ENCODE data around the gene IL11. TPM values are rescaled to one million over a fixed set of nuclear protein-coding genes. Genes with fewer than 3 reads are reported as not detected.
A peak's percentile ranks its signal among the peaks of the same experiment; 100 is the strongest.

Gene IL11
- total and polyA plus RNA-seq, 2 of the 8 experiments (the other 6 are each of a cell fraction or from before 2014, with no cell fraction given), result 1.7 to 2.8 TPM

DNA sequence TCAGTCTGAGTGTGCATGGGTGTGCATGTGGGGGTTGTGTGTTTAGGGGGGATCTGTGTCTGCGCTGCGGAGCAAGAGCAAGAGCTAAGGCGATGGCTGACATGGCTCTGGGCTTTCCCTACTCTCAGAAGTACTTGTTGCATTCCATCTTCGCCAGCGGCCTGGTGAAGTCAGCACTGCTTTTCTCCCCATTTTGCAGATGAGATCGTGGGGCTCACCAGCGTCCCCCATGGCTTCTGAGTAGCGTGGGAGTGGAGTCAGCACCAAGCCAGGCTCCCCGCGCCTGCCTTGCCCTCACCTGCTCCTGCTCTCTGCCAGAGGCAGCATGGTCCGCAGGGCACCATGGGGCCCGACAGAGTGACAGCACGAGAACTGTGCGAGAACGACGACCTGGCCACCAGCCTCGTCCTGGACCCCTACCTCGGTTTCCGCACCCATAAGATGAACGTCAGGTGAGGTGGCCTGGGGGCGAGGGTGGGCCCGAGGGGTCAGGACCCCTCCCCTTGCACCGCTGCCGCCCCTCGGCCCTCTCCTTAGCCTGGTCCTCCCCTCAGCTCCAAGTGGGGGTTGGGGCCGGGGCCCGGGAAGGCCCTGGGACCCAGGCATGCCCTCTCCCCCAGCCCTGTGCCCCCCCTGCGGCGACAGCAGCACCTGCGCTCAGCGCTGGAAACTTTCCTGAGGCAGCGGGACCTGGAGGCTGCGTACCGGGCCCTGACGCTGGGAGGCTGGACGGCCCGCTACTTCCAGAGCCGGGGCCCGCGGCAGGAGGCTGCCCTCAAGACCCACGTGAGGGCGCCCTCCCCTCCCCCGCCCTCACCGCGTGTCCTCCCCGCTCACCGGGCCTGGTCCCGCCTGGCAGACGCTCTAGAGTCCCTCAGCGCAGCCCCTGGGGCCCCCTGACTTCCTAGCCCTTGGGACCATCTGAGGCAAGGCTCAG lies 28.4 kb downstream of the IL11 start:
- Histone ChIP-seq H2BK15ac (ENCODE audit: low read length) (peak overlapping the region; percentile 92), H4K8ac (ENCODE audit: extremely low read depth, insufficient read depth, low read length) (peak overlapping the region; percentile 73), H3K4me1 (replicated peaks in 1 of 4; ENCODE audit: control insufficient read depth in 3 of 4, insufficient read depth in 4 of 4, low read length in 3 of 4) (peaks cover 0 to 23% (median 10%) of the 10 kb centered on the region in 4 experiments; a peak in 6 of 7 replicates), H3K23me2 (ENCODE audit: low read depth, low read length) (peaks cover 20% of the 10 kb centered on the region; the same call in 1 of the 2 replicates), H3K79me1 (ENCODE audit: low read depth, low read length) (peaks cover 5% of the 10 kb centered on the region; the same call in 1 of the 2 replicates), H2BK120ac (replicated peaks; ENCODE audit: low read depth, low read length) (no peak overlapping the region), H3K36me3 (ENCODE audit: control insufficient read depth in 2 of 4, insufficient read depth in 4 of 4, low read length in 3 of 4) (peaks cover 0 to 38% (median 18%) of the 10 kb centered on the region in 4 experiments; a peak in 4 of 8 replicates), H2AFZ (ENCODE audit: low read length) (no peak overlapping the region), H3K27ac (ENCODE audit: low read depth, low read length) (no peak overlapping the region), H4K5ac (ENCODE audit: insufficient read length, low read depth, low read length) (peak overlapping the region; percentile 0), H3K27me3 (replicated peaks in 1 of 4; ENCODE audit: control insufficient read depth in 3 of 4, extremely low read depth in 1 of 4, insufficient read depth in 3 of 4, low read length in 3 of 4) (peaks cover 0 to under 1% (median 0%) of the 10 kb centered on the region in 4 experiments; a peak in 1 of 7 replicates), H3K18ac (ENCODE audit: extremely low read depth, low read length) (peak overlapping the region; percentile 10), H4K20me1 (replicated peaks in 1 of 2; ENCODE audit: control insufficient read depth in 1 of 2, insufficient read depth in 2 of 2, low read length in 2 of 2) (peaks cover 0 to 6% of the 10 kb centered on the region in 2 experiments), H2BK20ac (ENCODE audit: low read length) (0 out of 2 replicates have a peak overlapping the region, but pooled peaks have one; percentile 66), H3K9me3 (ENCODE audit: insufficient read depth in 2 of 2, low read depth in 1 of 2, low read length in 1 of 2) (no peaks in the 10 kb centered on the region), H3K79me2 (ENCODE audit: control insufficient read depth in 1 of 2, insufficient read depth in 2 of 2, low read length in 2 of 2) (peaks cover 0 to 3% of the 10 kb centered on the region in 2 experiments; a peak in 1 of 4 replicates), H4K91ac (replicated peaks; ENCODE audit: insufficient read length, low read length) (peak overlapping the region; percentile 34), H3K4me2 (ENCODE audit: insufficient read depth in 1 of 2, low read depth in 2 of 2, low read length in 2 of 2) (peak overlapping the region; percentile 79 to 94), H3K56ac (replicated peaks; ENCODE audit: insufficient read length, low read depth, low read length) (no peak overlapping the region), H3K14ac (ENCODE audit: insufficient read length) (no peak overlapping the region), H2AK5ac (ENCODE audit: low read depth, low read length) (peak overlapping the region; percentile 83; the same call in 1 of the 2 replicates), H3K23ac (ENCODE audit: insufficient read length) (no peak overlapping the region), H2BK5ac (ENCODE audit: low read depth, low read length) (peak overlapping the region; percentile 22), H3K4me3 (ENCODE audit: extremely low read depth in 1 of 4, insufficient read depth in 2 of 4, low read depth in 3 of 4, low read length in 4 of 4) (peak overlapping the region in 3 of 4 experiments; percentile 23 to 84 (median 26); a peak in 6 of 8 replicates), H3K9ac (replicated peaks in 1 of 4; ENCODE audit: extremely low read depth in 1 of 4, low read depth in 3 of 4, low read length in 3 of 4) (no peak overlapping the region; a peak in 1 of 7 replicates), H2BK12ac (ENCODE audit: low read depth, low read length) (peak overlapping the region; percentile 32; the same call in 1 of the 2 replicates), H3K4ac (replicated peaks; ENCODE audit: insufficient read length, low read depth, low read length) (peak overlapping the region; percentile 96)
- ChIA-PET POLR2A (ENCODE audit: partially characterized antibody) (interaction anchor here (0.6 to 4.1 kb wide), 10 partner anchors 8 to 66 kb away, joined by 3 to 30 read pairs (median 4); partner anchors contain the start of genes GARIN5B and UBE2S), CTCF (ENCODE audit: partially characterized antibody) (interaction anchor here (0.6 to 2.0 kb wide), 5 partner anchors 8 to 76 kb away, joined by 3 to 9 read pairs (median 3); no protein-coding TSS in a partner anchor)
- DNase-seq (ENCODE audit: low read depth in 1 of 2, low spot score in 2 of 2), result no peak
- 85% methylated on average over 17 of the region's 50 CpGs; no CpG with 5 or more reads in 1 of the 2 experiments for WGBS, 2 experiments (ENCODE audit: extremely low coverage in 1 of 2, insufficient coverage in 1 of 2, insufficient read length in 1 of 2, insufficient replicate concordance in 2 of 2, low coverage in 1 of 2, low lambda C conversion rate in 2 of 2, missing lambda C conversion rate in 1 of 2)
- FAIRE-seq, result no peak
- TF ChIP-seq KDM1A (IDR thresholded peaks at IDR 0.05; ENCODE audit: borderline replicate concordance, low read length), result no peak
- TF ChIP-seq FOSL1 (IDR thresholded peaks at IDR 0.05; ENCODE audit: insufficient read depth, low read depth, low read length), result no peak
- no peak for TF ChIP-seq POLR2A (IDR thresholded peaks at IDR 0.05; ENCODE audit: control extremely low read depth in 1 of 2, low read depth in 2 of 2, low read length in 2 of 2)
- no peak for TF ChIP-seq SAP30 (IDR thresholded peaks at IDR 0.05; ENCODE audit: insufficient read depth, insufficient replicate concordance, low read length)
- no peak for TF ChIP-seq YY1 (IDR thresholded peaks at IDR 0.05; ENCODE audit: low read depth, low read length)
- no peak for TF ChIP-seq CBX5 (IDR thresholded peaks at IDR 0.05; ENCODE audit: low read depth, low read length)
- no peak for TF ChIP-seq CHD1 (IDR thresholded peaks at IDR 0.05; ENCODE audit: low read depth, low read length)
- TF ChIP-seq, protein P1, sequence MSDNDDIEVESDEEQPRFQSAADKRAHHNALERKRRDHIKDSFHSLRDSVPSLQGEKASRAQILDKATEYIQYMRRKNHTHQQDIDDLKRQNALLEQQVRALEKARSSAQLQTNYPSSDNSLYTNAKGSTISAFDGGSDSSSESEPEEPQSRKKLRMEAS (IDR thresholded peaks at IDR 0.05), result peak; percentile 72
- peak; percentile 46; the same call in 1 of the 2 replicates for TF ChIP-seq E2F6 (IDR thresholded peaks at IDR 0.05)
